A549 (cell line): Measurements from ENCODE around the gene RPS8. TPM values are rescaled to one million over a fixed set of nuclear protein-coding genes. Genes with fewer than 3 reads are reported as not detected.

Experiments used
- ATAC-seq, 2 experiments: fragments of 200-7000 bp in 1 of 2; fragments of >200 bp in 1 of 2; cut with Nextera tagmentation in 1 of 2; cut with Tn5 transposase in 1 of 2; 3 replicates each; pipeline versions ENCODE4 v1.8.0 to v1.9.1; 2018 to 2020; ENCODE audit warnings: mild to moderate bottlenecking in 1 of 2, moderate library complexity in 1 of 2
- CTCF ChIA-PET: fragments of 300-600 bp; sonication (Branson Sonifier 250); formaldehyde crosslinking; extraction: SDS; loops from one replicate; lab custom pipeline; 2021; ENCODE audit warnings: antibody characterized with exemption, inconsistent platforms; lab: Yijun Ruan, JAX
- POLR2A ChIA-PET: fragments of 350-600 bp; formaldehyde crosslinking; extraction: SDS; loops from one replicate; lab custom pipeline; 2021; ENCODE audit warnings: antibody characterized with exemption, inconsistent platforms; lab: Yijun Ruan, JAX
- DNase-seq, 2 experiments: peaks; one replicate each; pipeline versions ENCODE4 v3.0.0 to v3.0.0-alpha.2; 2011 to 2016; ENCODE audit warnings: low read depth in 1 of 2, low spot score in 1 of 2
- FAIRE-seq: peaks from 2 replicates; lab custom pipeline; 2011; peaks lifted over from hg19 to GRCh38; lab: Jason Lieb, UNC
- H3K27ac ChIP-seq, 2 experiments: fragments of >200 bp; sonication (Bioruptor Twin); formaldehyde crosslinking; 3 replicates each; pipeline ENCODE4 v1.5.1; 2016 to 2017
- H3K4me1 ChIP-seq: fragments of >200 bp; sonication (Bioruptor Twin); formaldehyde crosslinking; 3 replicates; pipeline ENCODE4 v1.6.1; 2016
- H3K4me2 ChIP-seq: fragments of >200 bp; sonication (Bioruptor Twin); formaldehyde crosslinking; 3 replicates; pipeline ENCODE4 v1.6.1; 2016
- H3K4me3 ChIP-seq: fragments of >200 bp; sonication (Bioruptor Twin); formaldehyde crosslinking; 3 replicates; pipeline ENCODE4 v1.5.1; 2016
- H3K9me3 ChIP-seq: fragments of >200 bp; sonication (Bioruptor Twin); formaldehyde crosslinking; 3 replicates; pipeline ENCODE4 v1.6.1; 2016
- ATOH8 ChIP-seq: fragments of 250-450 bp; sonication (Bioruptor Pico); IDR thresholded peaks from 2 replicates; pipeline ENCODE4 v1.5.0; 2020; ENCODE audit warnings: low read depth, mild to moderate bottlenecking, moderate library complexity
- BCL3 ChIP-seq: fragments of >200 bp; sonication (Bioruptor Twin); formaldehyde crosslinking; IDR thresholded peaks from 3 replicates; pipeline ENCODE4 v1.6.1; 2016
- BHLHE40 ChIP-seq: IDR thresholded peaks from 2 replicates; pipeline ENCODE4 v1.6.1; 2012; ENCODE audit warnings: low read depth, low read length, inconsistent platforms
- CEBPB ChIP-seq, 2 experiments: fragments of >200 bp in 1 of 2; sonication (Bioruptor Twin) in 1 of 2; formaldehyde crosslinking in 1 of 2; IDR thresholded peaks; 2 replicates each; pipeline ENCODE4 v1.6.1; 2012 to 2016
- EHF ChIP-seq: fragments of 250-450 bp; sonication (Bioruptor Pico); IDR thresholded peaks from 2 replicates; pipeline ENCODE4 v1.5.0; 2020; ENCODE audit warnings: mild to moderate bottlenecking
- EP300 ChIP-seq, 2 experiments: fragments of >200 bp; sonication (Bioruptor Twin); formaldehyde crosslinking; IDR thresholded peaks; 2 replicates in 1 of 2; 3 replicates in 1 of 2; pipeline ENCODE4 v1.6.1; 2016 to 2017
- ESRRA ChIP-seq: fragments of 150-350 bp; IDR thresholded peaks from 2 replicates; pipeline ENCODE4 v1.6.1; 2014; ENCODE audit warnings: mild to moderate bottlenecking, low read length, borderline replicate concordance
- FOSB ChIP-seq: fragments of 250-450 bp; sonication (Bioruptor Pico); IDR thresholded peaks from 2 replicates; pipeline ENCODE4 v1.5.0; 2020; ENCODE audit warnings: mild to moderate bottlenecking, moderate library complexity
- FOSL2 ChIP-seq, 2 experiments: fragments of 450-650 bp in 1 of 2; fragments of >200 bp in 1 of 2; sonication (Bioruptor Twin) in 1 of 2; formaldehyde crosslinking; IDR thresholded peaks; 2 replicates each; pipeline versions ENCODE4 v1.5.0 to v1.6.1; 2016 to 2020; ENCODE audit warnings: mild to moderate bottlenecking in 1 of 2, moderate library complexity in 1 of 2
- GATA3 ChIP-seq: IDR thresholded peaks from 2 replicates; pipeline ENCODE4 v1.6.1; 2012; ENCODE audit warnings: borderline replicate concordance
- HDAC2 ChIP-seq: fragments of 200-600 bp; sonication (generic); IDR thresholded peaks from 2 replicates; pipeline ENCODE4 v1.6.1; 2016
- HEYL ChIP-seq: fragments of 250-450 bp; sonication (Bioruptor Pico); IDR thresholded peaks from 2 replicates; pipeline ENCODE4 v1.8.0; 2021; ENCODE audit warnings: mild to moderate bottlenecking, moderate library complexity
- HOXA7 ChIP-seq: fragments of 250-450 bp; sonication (Bioruptor Pico); IDR thresholded peaks from 2 replicates; pipeline ENCODE4 v1.5.0; 2020; ENCODE audit warnings: mild to moderate bottlenecking, moderate library complexity
- HOXB13 ChIP-seq: fragments of 250-450 bp; sonication (Bioruptor Pico); IDR thresholded peaks from 2 replicates; pipeline ENCODE4 v1.5.0; 2020; ENCODE audit warnings: low read depth, mild to moderate bottlenecking, moderate library complexity
- JUN ChIP-seq, 2 experiments: fragments of >200 bp; sonication (Bioruptor Twin); formaldehyde crosslinking; IDR thresholded peaks; 2 replicates in 1 of 2; 3 replicates in 1 of 2; pipeline ENCODE4 v1.6.1; 2016 to 2017
- KDM1A ChIP-seq: fragments of 200-600 bp; sonication (generic); IDR thresholded peaks from 2 replicates; pipeline ENCODE4 v1.6.1; 2016; ENCODE audit warnings: low read depth, mild to moderate bottlenecking
- MAZ ChIP-seq: fragments of 150-350 bp; IDR thresholded peaks from 2 replicates; pipeline ENCODE4 v1.6.1; 2014; ENCODE audit warnings: antibody characterized with exemption, low read depth, low read length, borderline replicate concordance
- MYC ChIP-seq: IDR thresholded peaks from 2 replicates; pipeline ENCODE4 v1.6.1; 2012; ENCODE audit warnings: mild to moderate bottlenecking, inconsistent platforms, low read length, improper control_type of control experiment, borderline replicate concordance
- NFE2L2 ChIP-seq: fragments of 150-350 bp; conservative IDR thresholded peaks from 2 replicates; pipeline ENCODE4 v1.6.1; 2014; ENCODE audit warnings: low read length
- NPAS2 ChIP-seq: fragments of 250-450 bp; sonication (Bioruptor Pico); IDR thresholded peaks from 2 replicates; pipeline ENCODE4 v1.8.0; 2022; ENCODE audit warnings: mild to moderate bottlenecking, moderate library complexity, borderline replicate concordance
- PHF8 ChIP-seq: fragments of 200-600 bp; sonication (generic); IDR thresholded peaks from 2 replicates; pipeline ENCODE4 v1.6.1; 2016; ENCODE audit warnings: low read depth, mild to moderate bottlenecking, antibody characterized with exemption, moderate library complexity, borderline replicate concordance
- POLR2A ChIP-seq: IDR thresholded peaks from 2 replicates; pipeline ENCODE4 v1.6.1; 2012; ENCODE audit warnings: mild to moderate bottlenecking, low read length
- POLR2AphosphoS2 ChIP-seq: conservative IDR thresholded peaks from 2 replicates; pipeline ENCODE4 v1.6.1; 2012; ENCODE audit warnings: low read length, improper control_type of control experiment, inconsistent platforms
- RARB ChIP-seq: fragments of 250-450 bp; sonication (Bioruptor Pico); IDR thresholded peaks from 2 replicates; pipeline ENCODE4 v1.8.0; 2021; ENCODE audit warnings: mild to moderate bottlenecking, moderate library complexity
- RFX5 ChIP-seq: fragments of 450-650 bp; IDR thresholded peaks from 2 replicates; pipeline ENCODE4 v1.7.1; 2014; ENCODE audit warnings: antibody characterized with exemption, mild to moderate bottlenecking, moderate library complexity
- SMC3 ChIP-seq: fragments of >200 bp; sonication (Bioruptor Twin); formaldehyde crosslinking; IDR thresholded peaks from 3 replicates; pipeline ENCODE4 v1.6.1; 2018; ENCODE audit warnings: inconsistent platforms
- ZC3H11A ChIP-seq: fragments of 450-650 bp; IDR thresholded peaks from 2 replicates; pipeline ENCODE4 v1.6.1; 2014; ENCODE audit warnings: antibody characterized with exemption, mild to moderate bottlenecking
- ZFP36 ChIP-seq: fragments of 450-650 bp; IDR thresholded peaks from 2 replicates; pipeline ENCODE4 v1.6.1; 2014; ENCODE audit warnings: borderline replicate concordance; ENCODE audit not compliant: partially characterized antibody
- ZSCAN20 ChIP-seq: fragments of 250-450 bp; sonication (Bioruptor Pico); IDR thresholded peaks from 2 replicates; pipeline ENCODE4 v1.8.0; 2022; ENCODE audit warnings: mild to moderate bottlenecking, moderate library complexity
- WGBS: methylation state at CpG from one replicate; pipeline ENCODE4 v1.1.6; 2017; ENCODE audit errors: missing lambda C conversion rate; 5-methylcytosine and 5-hydroxymethylcytosine counted together
- polyA plus RNA-seq, 4 experiments: library from polyadenylated mRNA; depleted of rRNA in 3 of 4; stranded (reverse); fragments of >200 nt; fragmentation: RNase III in 1 of 4; extraction: RNeasy Plus Mini Kit Qiagen cat#74134 plus additional on column Dnase treatment in 1 of 4; gene quantifications; 2 replicates in 3 of 4; 3 replicates in 1 of 4; pipeline ENCODE4 v1.2.3, GENCODE V29; 2011 to 2017
- TF ChIP-seq, protein P1 (sequence below): IDR thresholded peaks from 2 replicates; pipeline ENCODE4 v1.6.1; 2012
- TF ChIP-seq, protein P2 (sequence below): IDR thresholded peaks from 2 replicates; pipeline ENCODE4 v1.6.1; 2012; ENCODE audit warnings: low read depth, borderline replicate concordance
- TF ChIP-seq, protein P3 (sequence below): fragments of >200 bp; sonication (Bioruptor Twin); formaldehyde crosslinking; IDR thresholded peaks from 2 replicates; pipeline ENCODE4 v1.6.1; 2016

RPS8 gene
- polyA plus RNA-seq, 2 of the 4 experiments (the other 2 are of a cell fraction), result 1,577 to 1,820 TPM

- no peak for TF ChIP-seq RARB
- peak; percentile 61; the same call in 1 of the 2 replicates for TF ChIP-seq NPAS2 (CRISPR knock-in tag)
- TF ChIP-seq SMC3, result peak; percentile 61
- TF ChIP-seq GATA3, result no peak
- TF ChIP-seq HEYL (CRISPR knock-in tag), result no peak
- TF ChIP-seq, protein P1, sequence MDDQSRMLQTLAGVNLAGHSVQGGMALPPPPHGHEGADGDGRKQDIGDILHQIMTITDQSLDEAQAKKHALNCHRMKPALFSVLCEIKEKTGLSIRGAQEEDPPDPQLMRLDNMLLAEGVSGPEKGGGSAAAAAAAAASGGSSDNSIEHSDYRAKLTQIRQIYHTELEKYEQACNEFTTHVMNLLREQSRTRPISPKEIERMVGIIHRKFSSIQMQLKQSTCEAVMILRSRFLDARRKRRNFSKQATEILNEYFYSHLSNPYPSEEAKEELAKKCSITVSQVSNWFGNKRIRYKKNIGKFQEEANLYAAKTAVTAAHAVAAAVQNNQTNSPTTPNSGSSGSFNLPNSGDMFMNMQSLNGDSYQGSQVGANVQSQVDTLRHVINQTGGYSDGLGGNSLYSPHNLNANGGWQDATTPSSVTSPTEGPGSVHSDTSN, result no peak
- no peak for TF ChIP-seq HOXB13 (CRISPR knock-in tag)
- TF ChIP-seq CEBPB (IDR thresholded peaks at IDR 0.05), result no peak
- TF ChIP-seq HOXA7 (CRISPR knock-in tag), result no peak
- peak; percentile 62; the same call in 1 of the 2 replicates for TF ChIP-seq EHF (CRISPR knock-in tag)
- peak; percentile 40 for TF ChIP-seq POLR2A
- no peak for TF ChIP-seq ZSCAN20 (CRISPR knock-in tag)
- 0 out of 2 replicates have a peak, but pooled peaks have one; percentile 35 for TF ChIP-seq ATOH8 (CRISPR knock-in tag)
- TF ChIP-seq, protein P2, sequence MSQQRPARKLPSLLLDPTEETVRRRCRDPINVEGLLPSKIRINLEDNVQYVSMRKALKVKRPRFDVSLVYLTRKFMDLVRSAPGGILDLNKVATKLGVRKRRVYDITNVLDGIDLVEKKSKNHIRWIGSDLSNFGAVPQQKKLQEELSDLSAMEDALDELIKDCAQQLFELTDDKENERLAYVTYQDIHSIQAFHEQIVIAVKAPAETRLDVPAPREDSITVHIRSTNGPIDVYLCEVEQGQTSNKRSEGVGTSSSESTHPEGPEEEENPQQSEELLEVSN, result peak; percentile 93
- TF ChIP-seq EP300 (IDR thresholded peaks at IDR 0.05), result no peak
- TF ChIP-seq ZFP36, result no peak
- TF ChIP-seq MAZ, result no peak
- no peak for TF ChIP-seq BCL3
- TF ChIP-seq RFX5, result no peak
- peak; percentile 78; the same call in 1 of the 2 replicates for TF ChIP-seq MYC
- TF ChIP-seq PHF8, result no peak
- no peak for TF ChIP-seq BHLHE40
- peak in 1 of 2 experiments; percentile 56; a peak in 1 of 5 replicates for TF ChIP-seq JUN (IDR thresholded peaks at IDR 0.05)
- no peak for TF ChIP-seq FOSB (CRISPR knock-in tag)
- no peak for TF ChIP-seq KDM1A
Measured at GRCh38 chr1:44786138-44786840, 10.9 kb downstream of the RPS8 start (continued).

- WGBS, result 85% methylated on average over 7 of the region's 9 CpGs
- DNase-seq (no peak), ATAC-seq (no peak), FAIRE-seq (no peak)
- Histone ChIP-seq H3K9me3 (no peaks in the 10 kb centered on the region), H3K27ac (peak overlapping the region; percentile 89 to 93), H3K4me1 (peaks cover 6% of the 10 kb centered on the region), H3K4me3 (peak overlapping the region; percentile 49; the same call in 2 of the 3 replicates), H3K4me2 (peak overlapping the region; percentile 97)
- ChIA-PET POLR2A (interaction anchor here (0.6 to 1.6 kb wide), 3 partner anchors 11 to 753 kb away, joined by 3 to 11 read pairs (median 7); partner anchors contain the start of genes PLK3 and RPS8), CTCF (interaction anchor here (0.7 to 7.1 kb wide), 16 partner anchors 9 to 712 kb away, joined by 3 to 44 read pairs (median 5); partner anchors contain the start of genes KIF2C, PLK3, RNU5D-1 and RPS8)
- TF ChIP-seq ZC3H11A, result no peak
- TF ChIP-seq, protein P1, result no peak
- TF ChIP-seq BHLHE40, result no peak
- TF ChIP-seq ESRRA, result no peak
- TF ChIP-seq HDAC2, result no peak
- TF ChIP-seq GATA3, result no peak
- no peak for TF ChIP-seq POLR2AphosphoS2
- TF ChIP-seq ATOH8 (CRISPR knock-in tag), result no peak
- no peak for TF ChIP-seq HOXA7 (CRISPR knock-in tag)
- TF ChIP-seq NFE2L2, result no peak
- TF ChIP-seq, protein P3, sequence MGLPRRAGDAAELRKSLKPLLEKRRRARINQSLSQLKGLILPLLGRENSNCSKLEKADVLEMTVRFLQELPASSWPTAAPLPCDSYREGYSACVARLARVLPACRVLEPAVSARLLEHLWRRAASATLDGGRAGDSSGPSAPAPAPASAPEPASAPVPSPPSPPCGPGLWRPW, result no peak
- TF ChIP-seq FOSL2 (IDR thresholded peaks at IDR 0.05), result no peak
- TF ChIP-seq FOSL2 (CRISPR knock-in tag; IDR thresholded peaks at IDR 0.05), result no peak
Measured at GRCh38 chr1:44786841-44787426, 11.6 kb downstream of the RPS8 start.
